ENCODE results near the gene FBXL16. TPM values are rescaled to one million over a fixed set of nuclear protein-coding genes. Genes with fewer than 3 reads are reported as not detected.
"Not testable (repeated sequence)": the region's sequence is repeated elsewhere in the genome, so short reads cannot be mapped to it uniquely, and the experiment has no call there.

Gene FBXL16
- total RNA-seq, 1 donor from 2014 or later = not detected

- peak; percentile 51 for DNase-seq
Observed at GRCh38 chr16:709566-710499, 4.2 kb upstream of the FBXL16 start.

- no peak for DNase-seq
Observed at GRCh38 chr16:708959-709358, 3.4 kb upstream of the FBXL16 start.

- no peak for DNase-seq
Observed at GRCh38 chr16:708019-708418, 2.4 kb upstream of the FBXL16 start.

GRCh38 chr16:707062-707538, 1.5 kb upstream of the FBXL16 start:
- DNase-seq = no peak

GRCh38 chr16:706189-707061, 824 bp upstream of the FBXL16 start:
- DNase-seq = no peak

GRCh38 chr16:704552-705380, 835 bp downstream of the FBXL16 start:
- no peak for DNase-seq

- DNase-seq = no peak
Observed at GRCh38 chr16:704047-704446, 1.6 kb downstream of the FBXL16 start.

GRCh38 chr16:703406-703805, 2.2 kb downstream of the FBXL16 start:
- no peak for DNase-seq

- DNase-seq = no peak
Observed at GRCh38 chr16:702341-702740, 3.3 kb downstream of the FBXL16 start.

GRCh38 chr16:700684-701584, 4.7 kb downstream of the FBXL16 start:
- peak; percentile 40 for DNase-seq

GRCh38 chr16:698911-699671, 6.5 kb downstream of the FBXL16 start:
- no peak for DNase-seq

GRCh38 chr16:695355-696089, 10.1 kb downstream of the FBXL16 start:
- no peak for DNase-seq

GRCh38 chr16:694863-695354, 10.7 kb downstream of the FBXL16 start:
- no peak for DNase-seq

- DNase-seq = no peak
Observed at GRCh38 chr16:694187-694862, 11.3 kb downstream of the FBXL16 start.

GRCh38 chr16:693766-694165, 11.8 kb downstream of the FBXL16 start:
- no peak for DNase-seq

GRCh38 chr16:693364-693763, 12.2 kb downstream of the FBXL16 start:
- no peak for DNase-seq

GRCh38 chr16:692356-693108, 13.1 kb downstream of the FBXL16 start:
- DNase-seq = no peak

GRCh38 chr16:691242-691641, 14.4 kb downstream of the FBXL16 start:
- DNase-seq = not testable (repeated sequence)

All from dermis blood vessel endothelial cell (primary cell).